ENCODE measurements around the gene SOWAHC.

Gene SOWAHC

GRCh38 chr2:109648041-109648527 lies 33.9 kb downstream of the SOWAHC start:
- DNase-seq, result no peak

DNA sequence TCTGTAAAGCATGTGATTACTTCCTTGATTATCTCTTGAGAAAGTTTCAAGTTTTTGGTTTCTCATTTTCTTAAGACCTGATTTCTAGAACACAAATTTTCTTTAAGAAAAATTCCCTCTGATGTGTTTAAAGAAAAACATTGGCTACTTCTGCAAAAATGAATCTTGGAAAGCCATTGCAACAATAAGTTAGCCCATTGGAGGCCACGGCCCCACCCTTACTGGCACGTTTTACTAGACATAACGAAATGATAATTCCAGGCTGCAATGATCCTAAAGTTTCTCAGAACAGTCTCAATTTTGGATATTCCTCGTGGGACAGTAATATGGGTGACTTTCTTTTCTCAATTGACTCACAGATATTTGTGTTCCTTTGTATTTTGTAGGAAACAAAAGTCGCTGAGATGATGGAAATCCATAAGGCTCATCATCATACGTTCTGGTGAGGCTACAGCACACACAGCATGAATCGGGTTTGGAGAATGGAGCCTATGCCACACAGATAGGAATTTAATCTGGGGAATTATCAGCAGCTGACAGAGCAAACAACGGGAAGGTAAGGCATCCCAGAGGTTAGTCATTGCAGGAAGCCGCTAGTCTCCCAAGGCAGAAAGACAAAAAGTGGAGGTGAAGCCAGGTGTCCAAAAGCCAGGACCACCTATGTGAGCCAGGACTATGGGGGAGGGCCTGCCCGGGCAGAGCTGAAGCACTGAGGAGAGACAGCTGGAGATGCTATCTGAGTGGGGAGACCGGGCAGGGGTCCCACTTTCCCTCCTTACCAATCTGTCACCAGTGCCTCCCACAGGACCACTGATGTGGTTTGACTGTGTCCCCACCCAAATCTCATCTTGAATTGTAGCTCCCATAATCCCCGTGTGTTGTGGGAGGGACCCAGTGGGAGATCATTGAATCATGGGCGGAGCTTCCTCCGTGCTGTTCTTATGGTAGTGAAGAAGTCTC lies 35.9 kb downstream of the SOWAHC start:
- DNase-seq, result no peak

DNA sequence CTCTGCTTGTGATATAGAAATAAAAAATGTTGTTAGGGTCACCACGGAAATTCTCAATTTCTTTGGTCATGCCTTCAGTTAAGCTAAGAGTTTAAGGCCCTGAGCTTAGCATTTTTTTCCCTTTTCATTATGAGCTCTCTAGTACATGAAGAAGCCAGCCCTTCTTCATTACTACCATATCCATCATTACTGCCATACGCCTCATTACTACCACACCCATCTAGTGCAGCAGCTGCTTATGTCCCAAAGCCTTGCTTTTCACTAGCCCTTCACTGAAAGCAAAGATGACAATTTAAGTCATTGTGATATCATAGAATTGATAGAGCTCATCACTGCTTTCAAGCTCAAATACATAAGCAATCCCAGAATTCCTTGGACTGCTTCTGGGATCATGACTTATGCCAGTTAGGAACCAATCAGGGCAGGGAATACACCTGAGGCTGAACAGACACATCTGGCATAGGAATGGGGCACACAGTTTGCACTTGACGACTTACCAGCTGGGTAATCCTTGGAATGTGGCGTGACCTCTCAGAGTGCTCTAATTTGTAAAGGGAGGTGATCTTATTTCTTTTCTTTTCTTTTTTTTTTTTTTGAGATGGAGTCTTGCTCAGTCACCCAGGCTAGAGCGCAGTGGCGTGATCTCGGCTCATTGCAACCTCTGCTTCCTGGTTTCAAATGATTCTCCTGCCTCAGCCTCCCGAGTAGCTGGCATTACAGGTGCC lies 40.3 kb downstream of the SOWAHC start:
- no peak for DNase-seq

- no peak for DNase-seq
Observed at GRCh38 chr2:109655287-109655686, 41.1 kb downstream of the SOWAHC start.

GRCh38 chr2:109659396-109660045 lies 45.4 kb downstream of the SOWAHC start:
- no peak for DNase-seq

DNA sequence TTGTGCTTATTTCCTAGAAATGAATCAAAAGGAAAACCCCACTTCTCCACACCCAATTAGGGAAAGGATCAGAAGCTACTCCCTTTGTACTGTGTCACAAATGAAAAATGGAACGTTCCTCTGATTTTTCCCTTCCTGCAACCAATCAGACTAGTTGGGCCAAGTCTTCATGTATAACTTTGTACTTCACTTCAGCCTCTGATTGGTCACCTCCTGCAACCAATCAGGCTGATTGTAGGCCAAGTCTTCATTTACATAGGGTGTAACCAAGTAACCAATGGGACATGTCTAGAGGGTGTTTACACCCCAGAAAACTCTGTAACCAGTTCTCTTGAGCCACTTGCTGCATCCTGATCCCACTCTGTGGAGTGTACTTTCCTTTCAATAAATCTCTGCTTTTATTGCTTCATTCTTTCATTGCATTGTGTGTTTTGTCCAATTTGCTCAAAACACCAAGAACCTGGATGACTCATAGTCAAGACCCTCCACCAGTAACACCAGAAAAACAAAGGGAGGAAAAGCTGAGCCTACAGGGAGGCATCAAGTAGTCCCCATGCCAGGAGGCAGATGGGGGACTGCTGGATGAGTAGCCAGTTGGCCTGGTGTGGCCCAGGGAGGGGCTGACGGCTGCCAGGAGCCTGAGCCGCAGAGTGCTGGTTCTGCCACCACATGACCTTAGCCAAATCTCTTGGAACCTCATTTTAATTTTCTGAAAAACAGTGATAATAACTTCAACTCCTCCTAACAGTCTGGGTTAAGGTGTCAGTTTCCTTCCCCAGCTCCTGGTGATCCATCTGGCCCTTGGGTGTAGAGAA lies 46.1 kb downstream of the SOWAHC start:
- DNase-seq, result no peak

- peak; percentile 9 for DNase-seq
Observed at GRCh38 chr2:109662889-109663288, 48.7 kb downstream of the SOWAHC start.

DNA sequence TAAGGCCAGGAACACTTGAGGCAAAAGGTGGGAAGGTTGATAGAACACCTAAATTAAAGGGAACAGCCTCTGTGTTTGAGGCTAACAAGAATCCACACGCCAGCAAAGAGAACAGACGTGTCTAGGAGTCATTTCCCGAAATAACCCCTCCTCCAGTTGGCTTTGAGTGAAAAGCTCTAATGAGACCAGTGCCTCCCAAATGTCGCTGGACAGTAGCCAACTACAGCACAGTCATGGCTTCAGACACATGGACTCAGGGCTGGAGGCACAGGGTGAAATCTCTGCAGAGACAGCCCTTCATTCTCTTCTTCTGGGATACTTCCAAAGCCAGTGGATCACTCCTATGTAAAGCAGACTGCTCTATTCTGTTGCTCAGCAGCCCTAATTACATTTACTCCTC lies 49.6 kb downstream of the SOWAHC start:
- peak; percentile 54 for DNase-seq

DNA sequence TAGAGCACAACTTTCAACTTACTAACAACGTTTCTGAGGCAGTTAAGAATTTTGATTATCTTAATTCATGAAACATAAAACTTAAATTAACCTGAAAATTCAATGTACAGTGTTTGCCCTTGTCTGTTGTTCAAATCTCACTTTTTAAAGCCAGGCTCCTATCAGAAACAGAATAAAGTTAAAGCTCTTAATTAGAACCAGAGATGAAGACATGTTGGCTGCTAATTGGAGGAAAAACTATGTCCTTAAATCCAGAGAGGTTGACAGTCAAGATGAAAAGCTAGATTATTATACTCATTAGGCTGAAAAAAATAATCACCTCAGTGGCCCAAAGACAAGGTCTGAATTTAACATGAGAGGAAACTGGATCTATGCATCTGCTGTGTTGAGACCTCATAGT lies 52.3 kb downstream of the SOWAHC start:
- no peak for DNase-seq

Data from NCI-H1092 treated with DMSO at 0.1 percent for 48 hours (cell line).